GM23338 (cell line): ENCODE results near the gene SOX1.

Experiments used
- CTCF ChIP-seq, 2 experiments: fragments of 200-600 bp in 1 of 2; sonication (generic) in 1 of 2; conservative IDR thresholded peaks; 2 replicates each; pipeline versions ENCODE4 v1.5.1 to v1.6.1; 2016 to 2017; ENCODE audit warnings: antibody characterized with exemption in 2 of 2, low read depth in 2 of 2, mild to moderate bottlenecking in 2 of 2, moderate library complexity in 1 of 2
- REST ChIP-seq: IDR thresholded peaks from one replicate; pipeline ENCODE4 v1.6.1; 2018; ENCODE audit warnings: antibody characterized with exemption; ENCODE audit not compliant: unreplicated experiment

- TF ChIP-seq CTCF (conservative IDR thresholded peaks at IDR 0.05; ENCODE audit: low read depth in 2 of 2) = no peak
- no peak for TF ChIP-seq REST
These were observed at the start of gene SOX1 for GRCh38 chr13:112067116-112067741.
